ENCODE data around the gene APOBEC3F.
"Not testable (repeated sequence)": the region's sequence is repeated elsewhere in the genome, so short reads cannot be mapped to it uniquely, and the experiment has no call there.

Gene APOBEC3F

GRCh38 chr22:39040538-39041296 is at the start of gene APOBEC3F:
TSS of gene APOBEC3F (plus strand) at chr22:39040864. CDS start at chr22:39040961, 97 bp downstream.
- H3K4me1 ChIP-seq (ENCODE audit: insufficient read depth, low read length) = peaks cover 15% of the 10 kb centered on the region
- not testable (repeated sequence) for H3K27me3 ChIP-seq (ENCODE audit: insufficient read depth, low read length); H3K36me3 ChIP-seq (ENCODE audit: insufficient read depth, low read length); H3K9me3 ChIP-seq (ENCODE audit: low read length)
- H2AFZ ChIP-seq (ENCODE audit: low read depth, low read length) = peak within 1 kb of the TSS; percentile 74
- peak within 1 kb of the TSS; percentile 50 for H3K4me3 ChIP-seq (ENCODE audit: low read length)

GRCh38 chr22:38992871-38993371 is 47.7 kb upstream of the APOBEC3F start:
- not testable (repeated sequence) for H3K9me3 ChIP-seq (ENCODE audit: low read length); H3K4me3 ChIP-seq (ENCODE audit: low read length); H3K36me3 ChIP-seq (ENCODE audit: insufficient read depth, low read length); H3K4me1 ChIP-seq (ENCODE audit: insufficient read depth, low read length); H2AFZ ChIP-seq (ENCODE audit: low read depth, low read length); H3K27me3 ChIP-seq (ENCODE audit: insufficient read depth, low read length)

- no peak overlapping the region for H3K4me3 ChIP-seq (ENCODE audit: low read length)
These were observed 44.6 kb upstream of the APOBEC3F start for GRCh38 chr22:38996105-38996504.

GRCh38 chr22:38997518-38997917 is 43.1 kb upstream of the APOBEC3F start:
- Histone ChIP-seq H3K9me3 (ENCODE audit: low read length) (no peaks in the 10 kb centered on the region), H3K36me3 (ENCODE audit: insufficient read depth, low read length) (no peaks in the 10 kb centered on the region), H3K4me1 (ENCODE audit: insufficient read depth, low read length) (no peaks in the 10 kb centered on the region), H3K4me3 (ENCODE audit: low read length) (no peak overlapping the region), H2AFZ (ENCODE audit: low read depth, low read length) (no peak overlapping the region), H3K27me3 (ENCODE audit: insufficient read depth, low read length) (peaks cover 2% of the 10 kb centered on the region)

More at GRCh38 chr22:38996105-38996504, 44.6 kb upstream of the APOBEC3F start:
- Histone ChIP-seq H3K36me3 (ENCODE audit: insufficient read depth, low read length) (no peaks in the 10 kb centered on the region), H2AFZ (ENCODE audit: low read depth, low read length) (no peak overlapping the region), H3K4me1 (ENCODE audit: insufficient read depth, low read length) (no peaks in the 10 kb centered on the region), H3K27me3 (ENCODE audit: insufficient read depth, low read length) (peaks cover 2% of the 10 kb centered on the region), H3K9me3 (ENCODE audit: low read length) (no peaks in the 10 kb centered on the region)

GRCh38 chr22:39003165-39003638 is 37.5 kb upstream of the APOBEC3F start:
- Histone ChIP-seq H2AFZ (ENCODE audit: low read depth, low read length) (no peak overlapping the region), H3K4me1 (ENCODE audit: insufficient read depth, low read length) (peaks cover 3% of the 10 kb centered on the region), H3K27me3 (ENCODE audit: insufficient read depth, low read length) (no peaks in the 10 kb centered on the region), H3K4me3 (ENCODE audit: low read length) (no peak overlapping the region), H3K9me3 (ENCODE audit: low read length) (no peaks in the 10 kb centered on the region), H3K36me3 (ENCODE audit: insufficient read depth, low read length) (no peaks in the 10 kb centered on the region)

- Histone ChIP-seq H3K36me3 (ENCODE audit: insufficient read depth, low read length) (no peaks in the 10 kb centered on the region), H3K4me1 (ENCODE audit: insufficient read depth, low read length) (peaks cover 3% of the 10 kb centered on the region), H3K27me3 (ENCODE audit: insufficient read depth, low read length) (no peaks in the 10 kb centered on the region), H2AFZ (ENCODE audit: low read depth, low read length) (no peak overlapping the region), H3K9me3 (ENCODE audit: low read length) (no peaks in the 10 kb centered on the region), H3K4me3 (ENCODE audit: low read length) (no peak overlapping the region)
These were observed 33.5 kb upstream of the APOBEC3F start for GRCh38 chr22:39007177-39007576.

- H3K4me3 ChIP-seq (ENCODE audit: low read length); H3K9me3 ChIP-seq (ENCODE audit: low read length); H3K27me3 ChIP-seq (ENCODE audit: insufficient read depth, low read length); H3K4me1 ChIP-seq (ENCODE audit: insufficient read depth, low read length); H3K36me3 ChIP-seq (ENCODE audit: insufficient read depth, low read length); H2AFZ ChIP-seq (ENCODE audit: low read depth, low read length): not testable (repeated sequence)
These were observed 32.3 kb upstream of the APOBEC3F start for GRCh38 chr22:39008271-39008850.

- no peaks in the 10 kb centered on the region for H3K9me3 ChIP-seq (ENCODE audit: low read length)
- no peaks in the 10 kb centered on the region for H3K36me3 ChIP-seq (ENCODE audit: insufficient read depth, low read length)
- H3K4me1 ChIP-seq (ENCODE audit: insufficient read depth, low read length) = peaks cover 14% of the 10 kb centered on the region
These were observed 29.7 kb upstream of the APOBEC3F start for GRCh38 chr22:39010946-39011345.

GRCh38 chr22:39012533-39013511 is 27.8 kb upstream of the APOBEC3F start:
- H2AFZ ChIP-seq (ENCODE audit: low read depth, low read length) = no peak overlapping the region
- no peaks in the 10 kb centered on the region for H3K9me3 ChIP-seq (ENCODE audit: low read length)

More at GRCh38 chr22:39010946-39011345, 29.7 kb upstream of the APOBEC3F start:
- H3K4me3 ChIP-seq (ENCODE audit: low read length) = no peak overlapping the region
- H2AFZ ChIP-seq (ENCODE audit: low read depth, low read length) = no peak overlapping the region
- no peaks in the 10 kb centered on the region for H3K27me3 ChIP-seq (ENCODE audit: insufficient read depth, low read length)

GRCh38 chr22:39013561-39013941 is 27.1 kb upstream of the APOBEC3F start:
- Histone ChIP-seq H3K4me1 (ENCODE audit: insufficient read depth, low read length) (peaks cover 14% of the 10 kb centered on the region), H2AFZ (ENCODE audit: low read depth, low read length) (peak overlapping the region; percentile 83), H3K4me3 (ENCODE audit: low read length) (peak overlapping the region; percentile 52)
- H3K9me3 ChIP-seq (ENCODE audit: low read length); H3K36me3 ChIP-seq (ENCODE audit: insufficient read depth, low read length); H3K27me3 ChIP-seq (ENCODE audit: insufficient read depth, low read length): not testable (repeated sequence)

More at GRCh38 chr22:39012533-39013511, 27.8 kb upstream of the APOBEC3F start:
- Histone ChIP-seq H3K4me3 (ENCODE audit: low read length) (no peak overlapping the region), H3K4me1 (ENCODE audit: insufficient read depth, low read length) (peaks cover 14% of the 10 kb centered on the region), H3K27me3 (ENCODE audit: insufficient read depth, low read length) (no peaks in the 10 kb centered on the region), H3K36me3 (ENCODE audit: insufficient read depth, low read length) (no peaks in the 10 kb centered on the region)

- Histone ChIP-seq H3K36me3 (ENCODE audit: insufficient read depth, low read length) (no peaks in the 10 kb centered on the region), H3K27me3 (ENCODE audit: insufficient read depth, low read length) (no peaks in the 10 kb centered on the region), H3K4me3 (ENCODE audit: low read length) (peak within 1 kb of the TSS; percentile 52), H2AFZ (ENCODE audit: low read depth, low read length) (peak within 1 kb of the TSS; percentile 83), H3K4me1 (ENCODE audit: insufficient read depth, low read length) (peaks cover 14% of the 10 kb centered on the region), H3K9me3 (ENCODE audit: low read length) (no peaks in the 10 kb centered on the region)
These were observed 26.5 kb upstream of the APOBEC3F start, which contains the start of gene APOBEC3C for GRCh38 chr22:39013942-39014722. TSS of gene APOBEC3C (plus strand) at chr22:39014257. CDS start at chr22:39014363, 106 bp downstream.

GRCh38 chr22:39014723-39015121 is 25.9 kb upstream of the APOBEC3F start:
- Histone ChIP-seq H3K4me1 (ENCODE audit: insufficient read depth, low read length) (peaks cover 15% of the 10 kb centered on the region), H2AFZ (ENCODE audit: low read depth, low read length) (peak overlapping the region; percentile 83), H3K4me3 (ENCODE audit: low read length) (peak overlapping the region; percentile 52)
- not testable (repeated sequence) for H3K27me3 ChIP-seq (ENCODE audit: insufficient read depth, low read length); H3K9me3 ChIP-seq (ENCODE audit: low read length); H3K36me3 ChIP-seq (ENCODE audit: insufficient read depth, low read length)

Data from neuron (in vitro differentiated cells).